ENCODE results near the gene ABI2.

The ABI2 gene

GRCh38 chr2:203469546-203469945 is 141.4 kb downstream of the ABI2 start:
- Histone ChIP-seq H3K27me3 (ENCODE audit: control insufficient read depth, insufficient read depth, low read length) (no peaks in the 10 kb centered on the region), H3K9me3 (ENCODE audit: control insufficient read depth, insufficient read depth, low read length) (no peaks in the 10 kb centered on the region), H3K4me3 (ENCODE audit: low read length) (no peak overlapping the region), H3K36me3 (ENCODE audit: control insufficient read depth, insufficient read depth, low read length) (no peaks in the 10 kb centered on the region), H3K27ac (ENCODE audit: low read length) (no peak overlapping the region), H3K4me1 (ENCODE audit: control insufficient read depth, insufficient read depth, low read length) (no peaks in the 10 kb centered on the region)
- no peak for DNase-seq (ENCODE audit: low read depth, low spot score)
- WGBS (ENCODE audit: insufficient coverage, insufficient read length), result no CpG with 5 or more reads among the region's 1 CpG

GRCh38 chr2:203470371-203470770 is 142.2 kb downstream of the ABI2 start:
- no peaks in the 10 kb centered on the region for H3K9me3 ChIP-seq (ENCODE audit: control insufficient read depth, insufficient read depth, low read length)
- H3K36me3 ChIP-seq (ENCODE audit: control insufficient read depth, insufficient read depth, low read length), result no peaks in the 10 kb centered on the region
- no peak for DNase-seq (ENCODE audit: low read depth, low spot score)
- no peak overlapping the region for H3K4me3 ChIP-seq (ENCODE audit: low read length)
- no CpG with 5 or more reads among the region's 4 CpGs for WGBS (ENCODE audit: insufficient coverage, insufficient read length)
- H3K27me3 ChIP-seq (ENCODE audit: control insufficient read depth, insufficient read depth, low read length), result no peaks in the 10 kb centered on the region
- H3K4me1 ChIP-seq (ENCODE audit: control insufficient read depth, insufficient read depth, low read length), result no peaks in the 10 kb centered on the region
- no peak overlapping the region for H3K27ac ChIP-seq (ENCODE audit: low read length)

DNA sequence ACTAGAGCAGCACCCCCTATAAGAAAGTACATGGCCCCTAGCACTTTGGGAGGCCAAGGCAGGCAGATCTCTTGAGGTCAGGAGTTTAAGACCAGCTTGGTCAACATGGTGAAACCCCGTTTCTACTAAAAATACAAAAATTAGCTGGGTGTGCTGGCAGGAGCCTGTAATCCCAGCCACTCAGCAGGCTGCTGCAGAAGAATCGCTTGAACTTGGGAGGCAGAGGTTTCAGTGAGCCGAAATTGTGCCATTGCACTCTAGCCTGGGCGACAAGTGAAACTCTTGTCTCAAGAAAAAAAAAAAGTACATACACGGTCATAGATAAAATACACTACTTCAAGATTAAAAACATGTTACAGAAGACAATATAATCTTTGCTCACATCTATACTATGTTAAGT is 143.1 kb downstream of the ABI2 start:
- Histone ChIP-seq H3K4me3 (ENCODE audit: low read length) (no peak overlapping the region), H3K36me3 (ENCODE audit: control insufficient read depth, insufficient read depth, low read length) (no peaks in the 10 kb centered on the region), H3K27ac (ENCODE audit: low read length) (no peak overlapping the region), H3K27me3 (ENCODE audit: control insufficient read depth, insufficient read depth, low read length) (no peaks in the 10 kb centered on the region), H3K4me1 (ENCODE audit: control insufficient read depth, insufficient read depth, low read length) (no peaks in the 10 kb centered on the region), H3K9me3 (ENCODE audit: control insufficient read depth, insufficient read depth, low read length) (no peaks in the 10 kb centered on the region)
- no CpG with 5 or more reads among the region's 5 CpGs for WGBS (ENCODE audit: insufficient coverage, insufficient read length)
- DNase-seq (ENCODE audit: low read depth, low spot score), result no peak

GRCh38 chr2:203476881-203477280 is 148.7 kb downstream of the ABI2 start:
- no peak overlapping the region for H3K27ac ChIP-seq (ENCODE audit: low read length)
- no CpG with 5 or more reads among the region's 2 CpGs for WGBS (ENCODE audit: insufficient coverage, insufficient read length)
- no peak for DNase-seq (ENCODE audit: low read depth, low spot score)
- no peaks in the 10 kb centered on the region for H3K4me1 ChIP-seq (ENCODE audit: control insufficient read depth, insufficient read depth, low read length)
- H3K36me3 ChIP-seq (ENCODE audit: control insufficient read depth, insufficient read depth, low read length), result no peaks in the 10 kb centered on the region
- no peaks in the 10 kb centered on the region for H3K9me3 ChIP-seq (ENCODE audit: control insufficient read depth, insufficient read depth, low read length)
- H3K4me3 ChIP-seq (ENCODE audit: low read length), result no peak overlapping the region
- no peaks in the 10 kb centered on the region for H3K27me3 ChIP-seq (ENCODE audit: control insufficient read depth, insufficient read depth, low read length)

- Histone ChIP-seq H3K4me1 (ENCODE audit: control insufficient read depth, insufficient read depth, low read length) (no peaks in the 10 kb centered on the region), H3K9me3 (ENCODE audit: control insufficient read depth, insufficient read depth, low read length) (no peaks in the 10 kb centered on the region), H3K36me3 (ENCODE audit: control insufficient read depth, insufficient read depth, low read length) (no peaks in the 10 kb centered on the region), H3K27me3 (ENCODE audit: control insufficient read depth, insufficient read depth, low read length) (no peaks in the 10 kb centered on the region), H3K27ac (ENCODE audit: low read length) (no peak overlapping the region), H3K4me3 (ENCODE audit: low read length) (no peak overlapping the region)
- no CpG with 5 or more reads among the region's 5 CpGs for WGBS (ENCODE audit: insufficient coverage, insufficient read length)
- DNase-seq (ENCODE audit: low read depth, low spot score), result no peak
Measured at GRCh38 chr2:203480623-203481022, 152.4 kb downstream of the ABI2 start.

GRCh38 chr2:203484266-203485112 is 156.3 kb downstream of the ABI2 start:
- WGBS (ENCODE audit: insufficient coverage, insufficient read length), result no CpG with 5 or more reads among the region's 8 CpGs
- H3K27me3 ChIP-seq (ENCODE audit: control insufficient read depth, insufficient read depth, low read length), result no peaks in the 10 kb centered on the region
- peak; percentile 9 for DNase-seq (ENCODE audit: low read depth, low spot score)
- no peaks in the 10 kb centered on the region for H3K4me1 ChIP-seq (ENCODE audit: control insufficient read depth, insufficient read depth, low read length)
- no peak overlapping the region for H3K27ac ChIP-seq (ENCODE audit: low read length)
- no peak overlapping the region for H3K4me3 ChIP-seq (ENCODE audit: low read length)
- no peaks in the 10 kb centered on the region for H3K9me3 ChIP-seq (ENCODE audit: control insufficient read depth, insufficient read depth, low read length)
- no peaks in the 10 kb centered on the region for H3K36me3 ChIP-seq (ENCODE audit: control insufficient read depth, insufficient read depth, low read length)

DNA sequence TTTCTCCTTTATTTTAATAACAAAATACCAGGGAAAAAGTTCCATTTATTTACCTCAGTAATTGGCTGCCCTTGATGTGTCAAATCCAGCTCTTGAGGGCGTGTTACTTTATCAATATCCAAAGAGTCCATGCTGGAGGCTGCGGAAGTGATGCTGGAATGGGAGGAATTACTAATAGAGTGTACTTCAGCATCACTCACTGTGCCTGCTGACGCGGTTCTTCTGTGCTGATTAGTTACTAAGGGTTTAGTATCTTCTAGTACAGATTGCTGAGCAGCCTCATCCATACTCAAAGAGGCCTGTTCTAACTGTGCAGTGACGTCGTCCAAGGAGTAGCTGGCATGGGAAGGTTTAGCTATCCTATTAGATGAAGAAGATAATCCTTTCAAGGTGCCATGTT is 161.3 kb downstream of the ABI2 start:
- no peak for DNase-seq (ENCODE audit: low read depth, low spot score)
- no peaks in the 10 kb centered on the region for H3K9me3 ChIP-seq (ENCODE audit: control insufficient read depth, insufficient read depth, low read length)
- peaks cover 3% of the 10 kb centered on the region; the same call in 1 of the 2 replicates for H3K36me3 ChIP-seq (ENCODE audit: control insufficient read depth, insufficient read depth, low read length)
- H3K27ac ChIP-seq (ENCODE audit: low read length), result no peak overlapping the region
- no peaks in the 10 kb centered on the region for H3K4me1 ChIP-seq (ENCODE audit: control insufficient read depth, insufficient read depth, low read length)
- H3K27me3 ChIP-seq (ENCODE audit: control insufficient read depth, insufficient read depth, low read length), result no peaks in the 10 kb centered on the region
- no CpG with 5 or more reads among the region's 6 CpGs for WGBS (ENCODE audit: insufficient coverage, insufficient read length)
- no peak overlapping the region for H3K4me3 ChIP-seq (ENCODE audit: low read length)

DNA sequence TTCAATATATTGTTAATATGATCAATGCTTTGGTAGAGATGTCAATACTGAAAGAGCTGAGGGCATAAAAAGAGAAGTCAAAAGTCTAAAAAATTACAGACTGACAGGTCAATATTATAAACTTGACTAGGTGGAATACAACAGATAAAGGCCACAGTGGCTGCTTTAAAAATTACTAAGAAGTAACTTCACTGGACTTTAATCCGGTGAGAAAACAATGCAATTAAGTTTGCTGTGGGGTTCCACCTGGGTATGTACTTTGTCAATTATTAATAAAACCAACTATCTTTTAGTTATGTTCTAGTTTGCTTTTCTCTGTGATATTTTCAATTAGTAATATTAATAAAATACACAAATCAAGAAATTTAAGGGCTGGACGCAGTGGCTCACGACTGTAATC is 162.2 kb downstream of the ABI2 start:
- H3K4me3 ChIP-seq (ENCODE audit: low read length), result no peak overlapping the region
- H3K27me3 ChIP-seq (ENCODE audit: control insufficient read depth, insufficient read depth, low read length), result no peaks in the 10 kb centered on the region
- peaks cover 3% of the 10 kb centered on the region; the same call in 1 of the 2 replicates for H3K36me3 ChIP-seq (ENCODE audit: control insufficient read depth, insufficient read depth, low read length)
- no peak for DNase-seq (ENCODE audit: low read depth, low spot score)
- no CpG with 5 or more reads among the region's 3 CpGs for WGBS (ENCODE audit: insufficient coverage, insufficient read length)
- no peaks in the 10 kb centered on the region for H3K9me3 ChIP-seq (ENCODE audit: control insufficient read depth, insufficient read depth, low read length)
- H3K4me1 ChIP-seq (ENCODE audit: control insufficient read depth, insufficient read depth, low read length), result no peaks in the 10 kb centered on the region
- H3K27ac ChIP-seq (ENCODE audit: low read length), result no peak overlapping the region

GRCh38 chr2:203492965-203493364 is 164.8 kb downstream of the ABI2 start:
- WGBS (ENCODE audit: insufficient coverage, insufficient read length), result no CpG with 5 or more reads among the region's 2 CpGs
- Histone ChIP-seq H3K4me1 (ENCODE audit: control insufficient read depth, insufficient read depth, low read length) (no peaks in the 10 kb centered on the region), H3K27me3 (ENCODE audit: control insufficient read depth, insufficient read depth, low read length) (no peaks in the 10 kb centered on the region), H3K9me3 (ENCODE audit: control insufficient read depth, insufficient read depth, low read length) (no peaks in the 10 kb centered on the region), H3K27ac (ENCODE audit: low read length) (no peak overlapping the region), H3K4me3 (ENCODE audit: low read length) (no peak overlapping the region), H3K36me3 (ENCODE audit: control insufficient read depth, insufficient read depth, low read length) (peaks cover 3% of the 10 kb centered on the region; the same call in 1 of the 2 replicates)
- no peak for DNase-seq (ENCODE audit: low read depth, low spot score)
